ENCODE measurements around the gene MED12L.
A peak's percentile ranks its signal among the peaks of the same experiment; 100 is the strongest.

MED12L gene

GRCh38 chr3:151428386-151428785 lies 342.9 kb downstream of the MED12L start:
- DNase-seq = no peak

GRCh38 chr3:151430821-151431484 lies 345.5 kb downstream of the MED12L start:
- DNase-seq = no peak

- DNase-seq = no peak
Observed at GRCh38 chr3:151431940-151432339, 346.5 kb downstream of the MED12L start.

- DNase-seq = no peak
Observed at GRCh38 chr3:151432616-151433372, 347.3 kb downstream of the MED12L start.

GRCh38 chr3:151434151-151434890 lies 348.9 kb downstream of the MED12L start:
- DNase-seq = no peak

GRCh38 chr3:151436675-151437446 lies 351.4 kb downstream of the MED12L start:
- DNase-seq = no peak

GRCh38 chr3:151437906-151438305 lies 352.4 kb downstream of the MED12L start:
- no peak for DNase-seq

- DNase-seq = peak; percentile 11
Observed at GRCh38 chr3:151439652-151440125, 354.2 kb downstream of the MED12L start.

- no peak for DNase-seq
Observed at GRCh38 chr3:151440940-151441339, 355.5 kb downstream of the MED12L start.

- DNase-seq = no peak
Observed at GRCh38 chr3:151443583-151443982, 358.1 kb downstream of the MED12L start.

- DNase-seq = peak; percentile 15
Observed at GRCh38 chr3:151445273-151446001, 360.0 kb downstream of the MED12L start.

GRCh38 chr3:151446002-151446340 lies 360.5 kb downstream of the MED12L start:
- no peak for DNase-seq

GRCh38 chr3:151452368-151452767 lies 366.9 kb downstream of the MED12L start:
- DNase-seq = no peak

GRCh38 chr3:151452841-151453240 lies 367.4 kb downstream of the MED12L start:
- DNase-seq = no peak

GRCh38 chr3:151456065-151456464 lies 370.6 kb downstream of the MED12L start:
- DNase-seq = no peak

GRCh38 chr3:151459358-151459757 lies 373.9 kb downstream of the MED12L start:
- no peak for DNase-seq

GRCh38 chr3:151460228-151460627 lies 374.8 kb downstream of the MED12L start:
- no peak for DNase-seq

GRCh38 chr3:151460774-151461450 lies 375.4 kb downstream of the MED12L start, which contains the start of gene IGSF10:
IGSF10 (minus strand) TSS chr3:151461061; CDS start chr3:151458709, 2,352 bp downstream.
- DNase-seq = no peak

- DNase-seq = no peak
Observed at GRCh38 chr3:151462278-151462780, 376.9 kb downstream of the MED12L start.

GRCh38 chr3:151462991-151463390 lies 377.5 kb downstream of the MED12L start:
- DNase-seq = no peak

GRCh38 chr3:151467069-151467468 lies 381.6 kb downstream of the MED12L start:
- no peak for DNase-seq
